Mesendoderm (in vitro differentiated cells): Measurements from ENCODE around the gene ARHGAP18.

ENCODE experiments used
- DNase-seq: peaks from one replicate; pipeline ENCODE4 v3.0.0; 2013
- H2AK5ac ChIP-seq: 2 replicates; pipeline ENCODE4 v1.6.1; 2013; ENCODE audit warnings: low read length, inconsistent platforms
- H2BK120ac ChIP-seq: 2 replicates; pipeline ENCODE4 v1.6.1; 2013; ENCODE audit warnings: low read depth, mild to moderate bottlenecking, low read length, moderate library complexity, mixed read lengths
- H2BK15ac ChIP-seq: replicated peaks from 2 replicates; pipeline ENCODE4 v1.6.1; 2013; ENCODE audit warnings: low read depth, mild to moderate bottlenecking, moderate library complexity
- H2BK5ac ChIP-seq: 2 replicates; pipeline ENCODE4 v1.6.1; 2013; ENCODE audit warnings: low read length, inconsistent platforms
- H3K18ac ChIP-seq: 2 replicates; pipeline ENCODE4 v1.6.1; 2013; ENCODE audit warnings: mild to moderate bottlenecking, low read length, mixed read lengths
- H3K23ac ChIP-seq: one replicate; pipeline ENCODE4 v1.6.1; 2013; ENCODE audit warnings: low read length
- H3K27ac ChIP-seq: 2 replicates; pipeline ENCODE4 v1.5.1; 2013; ENCODE audit warnings: low read depth, mild to moderate bottlenecking, inconsistent platforms, low read length, moderate library complexity
- H3K27me3 ChIP-seq: 2 replicates; pipeline ENCODE4 v1.6.1; 2013; ENCODE audit warnings: low read length, control low read depth, mild to moderate bottlenecking, inconsistent platforms; ENCODE audit not compliant: insufficient read depth, poor library complexity
- H3K36me3 ChIP-seq: 2 replicates; pipeline ENCODE4 v1.6.1; 2013; ENCODE audit warnings: low read length, inconsistent platforms; ENCODE audit not compliant: control insufficient read depth, insufficient read depth
- H3K4ac ChIP-seq: one replicate; pipeline ENCODE4 v1.6.1; 2013; ENCODE audit warnings: low read depth, mild to moderate bottlenecking, low read length, moderate library complexity
- H3K4me1 ChIP-seq: 2 replicates; pipeline ENCODE4 v1.6.1; 2013; ENCODE audit warnings: low read depth, low read length, inconsistent platforms; ENCODE audit not compliant: control insufficient read depth
- H3K4me2 ChIP-seq: 2 replicates; pipeline ENCODE4 v1.6.1; 2013; ENCODE audit warnings: low read length
- H3K4me3 ChIP-seq: 2 replicates; pipeline ENCODE4 v1.5.1; 2013; ENCODE audit warnings: mild to moderate bottlenecking, low read length
- H3K56ac ChIP-seq: one replicate; pipeline ENCODE4 v1.6.1; 2013; ENCODE audit warnings: low read length
- H3K79me1 ChIP-seq: 2 replicates; pipeline ENCODE4 v1.6.1; 2013; ENCODE audit warnings: low read length, inconsistent platforms
- H3K79me2 ChIP-seq: 2 replicates; pipeline ENCODE4 v1.6.1; 2013; ENCODE audit warnings: mild to moderate bottlenecking, low read length; ENCODE audit not compliant: control insufficient read depth, insufficient read depth
- H3K9ac ChIP-seq: 2 replicates; pipeline ENCODE4 v1.6.1; 2013; ENCODE audit warnings: low read length, inconsistent platforms
- H4K5ac ChIP-seq: one replicate; pipeline ENCODE4 v1.6.1; 2013; ENCODE audit warnings: low read length
- H4K8ac ChIP-seq: one replicate; pipeline ENCODE4 v1.6.1; 2013; ENCODE audit warnings: low read depth, mild to moderate bottlenecking, control low read depth, low read length, moderate library complexity
- WGBS: extraction: QIAGEN DNeasy Blood & Tissue Kit; methylation state at CpG from one replicate; pipeline ENCODE4 v1.1.7; 2013; ENCODE audit warnings: low lambda C conversion rate, missing lambda C conversion rate; ENCODE audit not compliant: insufficient coverage; ENCODE audit errors: extremely low coverage; 5-methylcytosine and 5-hydroxymethylcytosine counted together

ARHGAP18 gene

DNA sequence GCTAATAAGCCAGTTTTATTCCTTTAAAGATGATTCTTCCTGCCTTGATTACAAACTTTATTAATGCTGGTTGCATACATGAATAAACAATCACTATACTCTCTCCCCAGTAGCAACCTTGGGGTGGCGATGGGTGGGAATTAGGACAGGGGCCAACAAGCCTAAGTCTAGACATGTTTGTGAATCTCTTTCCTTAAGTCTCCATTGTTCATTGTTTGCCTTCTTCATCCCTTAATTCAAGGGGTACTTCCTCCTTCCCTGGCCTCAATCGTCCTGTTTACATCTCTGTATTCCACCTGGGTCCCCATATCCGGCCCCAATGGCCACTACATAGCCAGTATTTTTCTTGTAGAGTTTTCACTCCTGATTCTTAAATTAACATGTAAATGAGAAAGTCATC is 66.0 kb downstream of the ARHGAP18 start:
- no peak overlapping the region for H3K4me3 ChIP-seq
- no peak overlapping the region for H3K9ac ChIP-seq
- H4K8ac ChIP-seq = no peak overlapping the region
- H3K23ac ChIP-seq = no peak overlapping the region
- peak; percentile 23 for DNase-seq
- H3K4me2 ChIP-seq = no peak overlapping the region
- H3K79me2 ChIP-seq = no peaks in the 10 kb centered on the region
- H2AK5ac ChIP-seq = no peak overlapping the region
- no peak overlapping the region for H4K5ac ChIP-seq
- H2BK15ac ChIP-seq = no peak overlapping the region
- H3K36me3 ChIP-seq = no peaks in the 10 kb centered on the region
- no peak overlapping the region for H3K4ac ChIP-seq
- H2BK5ac ChIP-seq = no peak overlapping the region
- no peak overlapping the region for H3K27ac ChIP-seq
- no peak overlapping the region for H2BK120ac ChIP-seq
- H3K79me1 ChIP-seq = no peaks in the 10 kb centered on the region
- no CpG with 5 or more reads among the region's 3 CpGs for WGBS
- no peaks in the 10 kb centered on the region for H3K4me1 ChIP-seq
- no peak overlapping the region for H3K18ac ChIP-seq
- no peak overlapping the region for H3K56ac ChIP-seq
- no peaks in the 10 kb centered on the region for H3K27me3 ChIP-seq

GRCh38 chr6:129643176-129643575 is 66.8 kb downstream of the ARHGAP18 start:
- H3K4me1 ChIP-seq = no peaks in the 10 kb centered on the region
- DNase-seq = no peak
- no peaks in the 10 kb centered on the region for H3K27me3 ChIP-seq

DNA sequence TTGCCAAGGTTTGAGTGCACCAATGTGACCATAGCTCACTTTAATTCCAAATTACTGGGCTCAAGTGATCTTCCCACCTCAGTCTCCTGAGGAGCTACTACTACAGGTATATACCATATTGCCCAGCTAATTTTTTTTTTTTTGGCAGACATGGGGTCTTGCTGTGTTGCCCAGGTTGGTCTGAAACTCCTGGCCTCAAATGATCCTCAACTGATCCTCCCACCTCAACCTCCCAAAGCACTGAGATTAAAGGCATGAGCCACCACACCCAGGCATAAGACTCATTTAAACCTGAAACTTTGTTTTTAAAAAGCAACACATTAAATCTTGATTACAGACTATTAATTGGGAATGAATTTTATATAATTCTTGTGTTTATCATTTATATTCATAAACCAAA is 67.7 kb downstream of the ARHGAP18 start:
- Histone ChIP-seq H3K4me1 (no peaks in the 10 kb centered on the region), H3K36me3 (no peaks in the 10 kb centered on the region), H3K27me3 (no peaks in the 10 kb centered on the region), H3K4ac (no peak overlapping the region), H3K56ac (no peak overlapping the region), H4K8ac (no peak overlapping the region), H3K23ac (no peak overlapping the region), H3K9ac (no peak overlapping the region), H3K79me1 (no peaks in the 10 kb centered on the region), H4K5ac (no peak overlapping the region), H2BK15ac (no peak overlapping the region), H3K4me3 (no peak overlapping the region), H3K18ac (no peak overlapping the region), H2BK120ac (no peak overlapping the region), H2BK5ac (no peak overlapping the region), H3K27ac (no peak overlapping the region), H2AK5ac (no peak overlapping the region), H3K4me2 (no peak overlapping the region), H3K79me2 (no peaks in the 10 kb centered on the region)
- no peak for DNase-seq

More at GRCh38 chr6:129643176-129643575, 66.8 kb downstream of the ARHGAP18 start:
- no peak overlapping the region for H2AK5ac ChIP-seq
- no peak overlapping the region for H4K5ac ChIP-seq
- H2BK15ac ChIP-seq = no peak overlapping the region
- no peak overlapping the region for H3K4ac ChIP-seq
- H4K8ac ChIP-seq = no peak overlapping the region
- H3K4me2 ChIP-seq = no peak overlapping the region
- H3K79me2 ChIP-seq = no peaks in the 10 kb centered on the region
- no peaks in the 10 kb centered on the region for H3K36me3 ChIP-seq
- H3K27ac ChIP-seq = no peak overlapping the region
- H3K4me3 ChIP-seq = no peak overlapping the region
- no peaks in the 10 kb centered on the region for H3K79me1 ChIP-seq
- no peak overlapping the region for H3K23ac ChIP-seq
- no peak overlapping the region for H2BK5ac ChIP-seq
- no peak overlapping the region for H3K56ac ChIP-seq
- H3K18ac ChIP-seq = no peak overlapping the region
- WGBS = no CpG with 5 or more reads among the region's 3 CpGs
- H2BK120ac ChIP-seq = no peak overlapping the region
- no peak overlapping the region for H3K9ac ChIP-seq

DNA sequence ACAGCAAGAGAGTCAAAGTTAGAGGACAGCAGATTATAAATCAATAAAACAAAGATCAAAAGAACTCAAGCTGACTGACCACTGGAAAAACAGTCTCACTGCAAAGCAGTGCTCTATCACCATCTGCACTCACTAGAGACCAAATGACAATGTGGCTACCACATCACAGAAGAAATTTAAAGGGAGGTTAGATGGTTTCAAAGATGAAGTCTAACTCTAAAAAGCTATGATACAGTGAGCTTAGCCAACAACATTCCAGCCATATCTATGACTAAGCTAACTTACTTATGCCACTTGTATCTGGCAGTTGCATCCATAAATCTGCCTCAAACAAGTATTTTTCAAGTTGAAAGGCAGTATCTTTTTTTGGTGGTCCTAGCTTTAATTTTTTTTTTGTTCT is 68.6 kb downstream of the ARHGAP18 start:
- H3K79me2 ChIP-seq = no peaks in the 10 kb centered on the region
- no peak for DNase-seq
- H3K9ac ChIP-seq = no peak overlapping the region
- H3K4me2 ChIP-seq = no peak overlapping the region
- H2BK120ac ChIP-seq = no peak overlapping the region
- H3K18ac ChIP-seq = no peak overlapping the region
- no peak overlapping the region for H4K8ac ChIP-seq
- no peak overlapping the region for H3K23ac ChIP-seq
- no peaks in the 10 kb centered on the region for H3K27me3 ChIP-seq
- no peak overlapping the region for H3K27ac ChIP-seq
- H4K5ac ChIP-seq = no peak overlapping the region
- H3K36me3 ChIP-seq = no peaks in the 10 kb centered on the region
- H3K56ac ChIP-seq = no peak overlapping the region
- no peaks in the 10 kb centered on the region for H3K79me1 ChIP-seq
- no peak overlapping the region for H2AK5ac ChIP-seq
- no peak overlapping the region for H3K4me3 ChIP-seq
- H3K4me1 ChIP-seq = no peaks in the 10 kb centered on the region
- no peak overlapping the region for H3K4ac ChIP-seq
- no peak overlapping the region for H2BK5ac ChIP-seq
- H2BK15ac ChIP-seq = no peak overlapping the region

DNA sequence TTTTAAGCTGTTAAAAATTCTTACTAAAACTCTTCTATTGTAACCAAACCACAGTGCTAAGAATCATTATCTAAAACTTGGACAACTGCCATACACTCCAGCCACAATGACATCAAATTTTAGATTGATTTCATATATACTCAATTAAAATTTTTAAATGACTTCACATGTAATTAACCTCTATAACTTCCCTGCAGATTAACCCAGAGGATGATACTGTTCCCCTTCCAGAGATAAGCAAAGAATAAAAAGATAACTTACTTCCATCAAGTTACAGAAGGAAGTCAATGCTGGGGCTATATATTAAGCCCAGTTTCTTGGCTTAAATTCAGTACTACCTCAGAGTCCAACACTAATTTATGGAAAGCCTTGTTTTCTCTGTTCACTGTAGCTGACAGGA is 71.3 kb downstream of the ARHGAP18 start:
- no peak overlapping the region for H3K4ac ChIP-seq
- no peak for DNase-seq
- no peaks in the 10 kb centered on the region for H3K36me3 ChIP-seq
- no peak overlapping the region for H2BK120ac ChIP-seq
- H3K23ac ChIP-seq = no peak overlapping the region
- no peak overlapping the region for H4K8ac ChIP-seq
- H3K4me1 ChIP-seq = no peaks in the 10 kb centered on the region
- no peak overlapping the region for H3K9ac ChIP-seq
- no peak overlapping the region for H2BK5ac ChIP-seq
- H3K79me2 ChIP-seq = no peaks in the 10 kb centered on the region
- H3K79me1 ChIP-seq = no peaks in the 10 kb centered on the region
- H3K4me2 ChIP-seq = no peak overlapping the region
- H3K27me3 ChIP-seq = no peaks in the 10 kb centered on the region
- no peak overlapping the region for H3K56ac ChIP-seq
- no peak overlapping the region for H3K18ac ChIP-seq
- H3K4me3 ChIP-seq = no peak overlapping the region
- H2BK15ac ChIP-seq = no peak overlapping the region
- no peak overlapping the region for H3K27ac ChIP-seq
- no peak overlapping the region for H2AK5ac ChIP-seq
- no peak overlapping the region for H4K5ac ChIP-seq

DNA sequence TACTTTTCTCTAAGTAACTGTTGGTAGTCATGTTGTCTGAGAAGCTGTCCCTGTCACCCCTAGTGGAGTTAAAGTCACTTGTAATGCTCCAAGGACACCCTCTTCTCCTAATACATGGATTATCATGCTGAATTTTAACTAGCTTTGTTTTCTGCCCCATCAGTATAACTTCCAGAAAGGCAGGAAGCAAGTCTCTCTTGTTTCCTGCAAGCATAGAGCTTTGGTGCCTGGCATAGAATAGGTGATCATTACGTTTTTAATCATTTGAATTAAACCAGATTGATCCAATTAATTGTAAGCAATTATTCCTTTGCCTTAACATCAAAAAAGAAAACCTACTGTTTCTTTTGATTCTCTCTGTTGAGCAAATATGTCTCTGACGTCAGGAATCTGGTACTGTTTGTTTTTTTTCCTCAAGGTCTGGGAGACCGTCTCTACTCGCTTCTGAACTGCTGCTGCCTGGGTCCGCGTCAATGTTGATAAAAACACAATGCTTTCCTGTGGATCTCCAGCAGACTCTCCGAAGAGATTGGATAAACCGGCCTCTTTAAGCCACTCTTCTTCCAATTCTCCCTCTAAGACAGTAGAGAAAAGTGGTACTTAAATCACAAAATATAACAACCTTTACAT is 71.8 kb downstream of the ARHGAP18 start:
- H2BK5ac ChIP-seq = no peak overlapping the region
- no peak overlapping the region for H3K4me3 ChIP-seq
- no CpG with 5 or more reads among the region's 8 CpGs for WGBS
- H2AK5ac ChIP-seq = no peak overlapping the region
- H4K8ac ChIP-seq = no peak overlapping the region
- no peak overlapping the region for H3K4ac ChIP-seq
- no peak overlapping the region for H3K18ac ChIP-seq
- no peaks in the 10 kb centered on the region for H3K79me1 ChIP-seq
- H2BK15ac ChIP-seq = no peak overlapping the region
- no peak for DNase-seq
- H3K56ac ChIP-seq = no peak overlapping the region
- H3K27me3 ChIP-seq = no peaks in the 10 kb centered on the region
- H3K27ac ChIP-seq = no peak overlapping the region
- no peak overlapping the region for H4K5ac ChIP-seq
- H3K4me2 ChIP-seq = no peak overlapping the region
- H2BK120ac ChIP-seq = no peak overlapping the region
- H3K36me3 ChIP-seq = no peaks in the 10 kb centered on the region
- H3K9ac ChIP-seq = no peak overlapping the region
- no peaks in the 10 kb centered on the region for H3K4me1 ChIP-seq
- H3K79me2 ChIP-seq = no peaks in the 10 kb centered on the region
- H3K23ac ChIP-seq = no peak overlapping the region
